Endometrium (tissue), 2 donors: ENCODE measurements around the gene LRRK1.

Source experiments
- FAIRE-seq: peaks from 2 replicates; lab custom pipeline; 2012; peaks lifted over from hg19 to GRCh38; lab: Jason Lieb, UNC
- donor health status: control.
- donor health status: control.

Gene LRRK1

DNA sequence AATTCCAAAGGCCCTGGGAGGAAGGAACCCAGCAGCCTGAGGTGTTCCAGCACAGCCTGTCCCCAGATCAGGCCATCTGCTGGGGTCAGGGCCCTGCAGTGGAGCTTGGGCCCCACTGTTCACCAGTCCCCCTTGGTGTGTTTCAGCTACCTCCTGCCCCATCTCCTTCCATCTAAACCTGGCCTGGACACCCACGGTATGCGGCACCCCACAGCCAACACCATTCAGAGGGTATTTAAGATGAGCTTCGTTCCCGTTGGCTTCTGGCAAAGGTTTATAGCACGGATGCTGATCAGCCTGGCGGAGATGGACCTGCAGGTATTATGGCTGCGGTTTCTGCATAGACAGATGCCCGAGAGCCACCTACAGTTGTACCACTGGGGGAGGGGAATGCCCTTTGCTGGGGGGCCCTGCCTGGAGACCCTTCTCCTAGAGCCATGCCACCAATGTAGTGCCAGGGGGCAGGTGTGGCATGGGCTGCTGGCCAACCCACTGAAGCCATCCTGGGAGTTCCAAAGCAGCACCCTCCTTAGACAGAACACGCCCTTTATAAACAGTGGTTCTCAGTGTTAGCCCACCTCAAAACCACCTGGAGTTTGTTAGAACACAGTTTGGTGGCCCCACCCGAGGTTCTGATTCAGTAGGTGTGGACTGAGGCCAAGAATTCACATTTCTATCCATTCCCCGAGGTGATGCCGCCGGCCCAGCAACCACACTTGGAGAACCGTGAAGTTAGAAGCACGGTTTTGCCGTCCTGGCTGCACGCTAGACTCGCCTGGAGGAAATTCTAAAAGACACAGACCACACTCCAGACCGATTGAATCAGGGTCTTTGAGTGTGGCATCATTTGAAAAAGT lies 126.9 kb downstream of the LRRK1 start:
- no peak for FAIRE-seq

DNA sequence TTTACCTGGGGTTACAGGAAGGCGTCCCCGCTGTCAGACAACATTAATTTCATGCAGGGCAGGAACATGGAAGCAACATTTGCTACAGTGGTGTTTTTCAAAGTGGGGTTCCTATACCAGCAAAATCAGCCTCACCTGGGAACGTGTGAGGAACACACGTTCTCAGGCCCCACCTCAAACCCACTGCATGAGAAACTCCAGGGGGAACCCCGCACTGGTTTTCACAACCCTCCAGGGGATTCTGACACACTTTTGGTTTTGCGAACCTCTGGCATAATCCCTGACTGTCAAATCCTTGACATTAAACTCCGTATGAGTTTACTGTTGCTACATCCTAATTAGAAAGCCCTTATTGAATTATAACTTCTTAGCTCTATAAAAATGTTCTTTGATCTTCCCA lies 127.7 kb downstream of the LRRK1 start:
- FAIRE-seq = no peak

- FAIRE-seq = peak; percentile 84
These were observed 128.2 kb downstream of the LRRK1 start for GRCh38 chr15:101047301-101047781.

DNA sequence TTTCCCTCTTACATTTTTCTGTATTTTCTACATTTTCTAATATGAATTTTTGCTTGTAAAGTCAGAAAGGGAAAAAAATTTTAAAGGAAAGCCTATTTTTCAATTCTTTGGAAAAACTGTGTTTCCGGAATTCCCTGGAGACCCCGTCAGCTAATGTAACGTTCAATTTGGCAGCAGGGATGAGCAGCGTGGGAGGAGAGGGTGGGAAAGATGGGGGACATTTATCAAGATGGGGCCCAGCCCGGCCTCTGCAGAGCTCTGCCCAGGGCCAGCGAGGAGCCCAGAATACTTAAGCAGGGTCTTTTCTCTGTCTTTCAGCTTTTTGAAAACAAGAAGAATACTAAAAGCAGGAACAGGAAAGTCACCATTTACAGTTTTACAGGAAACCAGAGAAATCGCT lies 129.0 kb downstream of the LRRK1 start:
- FAIRE-seq = no peak

- no peak for FAIRE-seq
These were observed 129.4 kb downstream of the LRRK1 start for GRCh38 chr15:101048581-101049030.

DNA sequence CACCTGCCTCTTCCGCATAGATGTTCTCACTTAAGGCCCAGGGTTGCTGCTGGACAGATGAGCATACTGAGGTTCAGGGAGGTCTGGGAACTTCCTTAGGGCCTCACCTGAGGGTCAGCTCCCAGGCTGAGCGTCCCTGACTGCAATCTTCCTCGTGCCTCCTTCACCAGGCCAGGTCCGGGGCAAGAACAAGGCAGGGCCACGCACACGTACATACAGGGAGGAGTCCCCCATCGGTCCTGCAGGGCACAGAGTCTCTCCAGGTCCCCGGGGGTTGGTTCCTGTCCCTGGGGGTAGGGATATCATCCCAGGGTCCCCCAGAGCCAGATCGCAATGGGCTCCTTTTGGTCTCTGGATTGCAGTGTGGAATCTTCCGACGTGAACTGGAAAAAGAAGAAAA lies 130.1 kb downstream of the LRRK1 start:
- no peak for FAIRE-seq

- no peak for FAIRE-seq
These were observed 130.9 kb downstream of the LRRK1 start for GRCh38 chr15:101049856-101050622.

- FAIRE-seq = no peak
These were observed 131.6 kb downstream of the LRRK1 start for GRCh38 chr15:101050623-101051290.

- FAIRE-seq = no peak
These were observed 132.3 kb downstream of the LRRK1 start for GRCh38 chr15:101051291-101052030.

DNA sequence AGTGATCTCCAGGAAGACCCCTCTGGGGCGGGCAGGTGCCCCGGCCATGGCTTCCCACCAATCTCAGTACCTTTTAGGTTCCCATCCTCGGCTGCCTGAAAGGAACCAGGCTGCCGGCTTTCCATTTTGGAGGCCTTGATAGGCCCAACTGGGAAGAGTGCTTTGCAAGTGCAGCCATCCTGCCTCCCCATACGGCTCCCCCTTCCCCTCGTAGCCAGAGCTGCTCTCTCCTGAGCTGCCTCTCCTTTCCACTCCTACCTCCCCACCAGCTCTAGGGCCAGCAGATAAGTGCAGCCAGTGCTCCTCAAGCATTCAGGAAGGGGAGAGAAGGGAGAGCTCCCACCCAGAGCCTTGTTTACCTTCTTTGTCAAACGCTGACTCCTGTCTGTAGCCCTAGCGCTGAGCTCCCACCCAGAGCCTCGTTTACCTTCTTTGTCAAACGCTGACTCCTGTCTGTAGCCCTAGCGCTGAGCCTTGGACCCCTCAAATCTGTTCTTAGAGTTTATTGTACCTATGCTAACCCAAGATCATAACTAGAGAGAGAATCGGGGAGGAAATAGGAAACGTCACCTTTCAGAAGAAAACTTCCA lies 133.0 kb downstream of the LRRK1 start:
- no peak for FAIRE-seq

GRCh38 chr15:101052681-101053121 lies 133.5 kb downstream of the LRRK1 start:
- no peak for FAIRE-seq

GRCh38 chr15:101053261-101053660 lies 134.1 kb downstream of the LRRK1 start:
- no peak for FAIRE-seq

GRCh38 chr15:101054116-101054515 lies 135.0 kb downstream of the LRRK1 start:
- FAIRE-seq = no peak

- no peak for FAIRE-seq
These were observed 135.8 kb downstream of the LRRK1 start for GRCh38 chr15:101054991-101055390.

GRCh38 chr15:101055411-101055810 lies 136.3 kb downstream of the LRRK1 start:
- no peak for FAIRE-seq

- no peak for FAIRE-seq
These were observed 137.5 kb downstream of the LRRK1 start for GRCh38 chr15:101056366-101057334.

DNA sequence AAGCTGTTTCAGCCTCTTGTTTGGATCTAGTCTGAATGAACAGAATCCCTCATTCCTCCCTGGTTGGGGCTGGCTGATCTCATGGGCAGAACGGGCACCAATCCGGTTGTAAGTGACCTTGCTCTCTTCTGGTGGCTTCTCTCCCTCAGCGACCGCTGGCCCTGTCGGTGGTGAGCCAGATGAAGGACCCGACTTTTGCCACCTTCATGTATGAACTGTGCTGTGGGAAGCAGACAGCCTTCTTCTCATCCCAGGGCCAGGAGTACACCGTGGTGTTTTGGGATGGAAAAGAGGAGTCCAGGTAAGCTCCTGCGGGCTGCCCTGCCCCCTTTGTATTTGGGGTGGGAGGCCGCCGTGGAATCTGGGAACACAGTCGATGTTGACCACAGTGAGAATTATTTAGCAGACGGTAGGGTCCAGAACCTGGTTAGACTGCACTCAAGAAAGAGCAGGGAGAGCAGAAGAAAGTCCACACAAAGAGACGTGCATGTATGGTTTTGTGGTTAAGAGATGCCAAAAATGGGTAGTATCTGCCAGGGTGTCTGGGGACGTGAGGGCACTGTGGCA lies 138.8 kb downstream of the LRRK1 start:
- no peak for FAIRE-seq

DNA sequence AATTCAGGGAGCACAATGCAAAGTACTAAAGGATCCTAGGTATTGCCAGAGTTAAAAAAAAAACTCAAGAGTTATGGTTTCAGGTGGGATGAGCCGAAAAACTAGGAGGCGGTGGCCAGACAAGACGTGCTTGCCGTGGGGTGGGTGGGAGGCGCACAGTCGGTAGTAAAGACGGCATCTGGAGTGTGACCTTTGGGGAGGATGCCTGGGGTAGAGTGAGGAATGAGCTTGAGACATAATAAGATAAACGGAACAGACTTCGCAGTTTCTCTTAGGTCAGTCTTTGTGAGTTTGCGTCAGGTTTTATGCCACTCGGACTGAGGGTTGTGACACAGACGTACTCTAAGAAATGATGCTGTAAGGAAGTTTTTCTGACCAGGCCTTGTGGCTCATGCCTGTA lies 139.6 kb downstream of the LRRK1 start:
- FAIRE-seq = no peak

GRCh38 chr15:101059381-101060341 lies 140.5 kb downstream of the LRRK1 start:
- no peak for FAIRE-seq
